ENCODE results near the gene FGF19.
A peak's percentile ranks its signal among the peaks of the same experiment; 100 is the strongest.

Gene FGF19

DNA sequence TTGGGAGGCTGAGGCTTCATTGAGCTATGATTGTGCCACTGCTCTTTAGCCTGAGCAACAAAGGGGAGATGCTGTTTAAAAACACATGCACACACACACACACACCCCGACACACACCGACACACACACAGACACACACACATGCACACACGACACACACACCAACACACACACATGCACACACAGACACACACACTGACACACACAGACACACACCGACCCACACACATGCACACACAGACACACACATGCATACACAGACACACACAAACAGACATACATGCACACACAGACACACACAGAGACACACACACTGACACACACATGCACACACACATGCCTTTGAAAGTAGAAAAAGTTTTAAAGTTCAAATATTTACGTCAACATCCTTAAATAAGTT is 23.1 kb downstream of the FGF19 start:
- H3K4me3 ChIP-seq (ENCODE audit: low read length): no peak overlapping the region
- no peaks in the 10 kb centered on the region for H3K36me3 ChIP-seq (ENCODE audit: insufficient read depth, low read length)
- H3K4me2 ChIP-seq (ENCODE audit: low read length): no peak overlapping the region
- no peaks in the 10 kb centered on the region for H3K9me3 ChIP-seq (replicated peaks; ENCODE audit: low read length)
- H3K27me3 ChIP-seq (ENCODE audit: control insufficient read depth, insufficient read depth, low read length): peaks cover 9% of the 10 kb centered on the region
- no peak overlapping the region for H3K9ac ChIP-seq (ENCODE audit: low read depth, low read length)
- no peaks in the 10 kb centered on the region for H3K4me1 ChIP-seq (ENCODE audit: control insufficient read depth, insufficient read depth, low read length)

DNA sequence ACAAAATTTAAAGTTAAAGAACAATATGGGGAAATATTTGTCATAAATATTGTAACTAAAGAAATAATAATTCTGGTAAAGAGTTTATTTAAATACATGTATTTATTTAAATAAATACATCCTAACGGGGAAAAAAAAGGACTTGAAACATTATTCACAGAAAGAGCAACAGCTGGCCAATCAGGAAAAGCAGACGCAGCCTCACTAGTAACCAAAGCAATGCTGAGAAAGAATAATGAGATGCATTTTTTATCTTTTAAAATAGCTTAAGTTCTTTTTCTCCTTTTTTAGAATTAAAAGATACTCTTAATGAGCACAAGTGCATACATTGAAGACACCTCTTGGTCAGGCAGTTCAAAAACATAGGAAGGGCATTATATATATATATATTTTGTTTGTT is 26.1 kb downstream of the FGF19 start:
- H3K4me1 ChIP-seq (ENCODE audit: control insufficient read depth, insufficient read depth, low read length): peaks cover 15% of the 10 kb centered on the region
- no peak overlapping the region for H3K4me2 ChIP-seq (ENCODE audit: low read length)
- peaks cover 8% of the 10 kb centered on the region for H3K36me3 ChIP-seq (ENCODE audit: insufficient read depth, low read length)
- no peak overlapping the region for H3K9ac ChIP-seq (ENCODE audit: low read depth, low read length)
- H3K4me3 ChIP-seq (ENCODE audit: low read length): no peak overlapping the region
- H3K9me3 ChIP-seq (replicated peaks; ENCODE audit: low read length): no peaks in the 10 kb centered on the region
- H3K27me3 ChIP-seq (ENCODE audit: control insufficient read depth, insufficient read depth, low read length): peaks cover 6% of the 10 kb centered on the region

DNA sequence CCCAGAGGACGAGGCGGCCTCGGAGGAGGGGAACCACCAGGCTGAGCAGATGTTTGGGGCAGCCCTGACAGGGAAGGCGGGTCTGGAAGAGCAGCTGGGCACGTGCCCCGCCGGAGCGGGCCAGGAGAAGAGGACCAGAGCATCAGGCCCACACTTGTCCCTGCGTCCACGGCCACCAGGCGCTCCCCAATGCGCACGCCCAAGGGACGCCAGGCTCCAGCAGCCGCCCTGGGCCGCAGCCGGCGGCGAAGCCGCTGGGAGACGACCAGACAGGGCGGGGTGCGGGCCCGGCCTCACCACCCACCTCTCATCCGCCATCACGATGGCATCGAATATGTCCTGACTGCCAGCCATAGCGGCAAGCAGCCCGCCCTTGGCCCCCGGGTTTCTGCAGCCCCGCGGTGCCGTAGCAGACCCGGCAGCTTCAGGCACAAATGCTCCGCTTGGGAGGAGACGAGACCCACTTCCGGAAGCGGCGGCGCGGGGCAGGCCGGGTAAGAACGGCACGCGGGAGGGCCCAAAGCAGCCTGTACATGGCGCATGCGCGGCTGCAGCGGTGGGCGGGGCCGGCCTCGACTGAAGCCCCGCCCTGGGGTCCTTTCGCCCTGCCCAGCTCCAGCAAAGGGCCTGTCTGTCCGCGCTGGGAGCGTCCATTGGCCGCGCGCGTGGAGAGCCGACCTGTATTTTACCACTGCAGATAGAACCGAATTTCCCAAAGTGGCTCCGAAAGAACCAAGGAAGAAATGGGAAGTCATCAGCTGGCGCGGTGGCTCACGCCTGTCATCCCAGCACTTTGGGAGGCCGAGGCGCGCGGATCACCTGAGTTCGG is 28.7 kb downstream of the FGF19 start, which contains the start of gene LTO1:
LTO1 (minus strand) TSS at position 468 of the 829 bp plus-strand sequence; CDS start at position 354, 114 bp downstream.
- Histone ChIP-seq H3K9me3 (replicated peaks; ENCODE audit: low read length) (no peaks in the 10 kb centered on the region), H3K36me3 (ENCODE audit: insufficient read depth, low read length) (peaks cover 26% of the 10 kb centered on the region), H3K27me3 (ENCODE audit: control insufficient read depth, insufficient read depth, low read length) (peaks cover 6% of the 10 kb centered on the region), H3K9ac (ENCODE audit: low read depth, low read length) (peak within 1 kb of the TSS; percentile 99), H3K4me3 (ENCODE audit: low read length) (peak within 1 kb of the TSS; percentile 96), H3K4me2 (ENCODE audit: low read length) (peak within 1 kb of the TSS; percentile 93), H3K4me1 (ENCODE audit: control insufficient read depth, insufficient read depth, low read length) (peaks cover 20% of the 10 kb centered on the region)

DNA sequence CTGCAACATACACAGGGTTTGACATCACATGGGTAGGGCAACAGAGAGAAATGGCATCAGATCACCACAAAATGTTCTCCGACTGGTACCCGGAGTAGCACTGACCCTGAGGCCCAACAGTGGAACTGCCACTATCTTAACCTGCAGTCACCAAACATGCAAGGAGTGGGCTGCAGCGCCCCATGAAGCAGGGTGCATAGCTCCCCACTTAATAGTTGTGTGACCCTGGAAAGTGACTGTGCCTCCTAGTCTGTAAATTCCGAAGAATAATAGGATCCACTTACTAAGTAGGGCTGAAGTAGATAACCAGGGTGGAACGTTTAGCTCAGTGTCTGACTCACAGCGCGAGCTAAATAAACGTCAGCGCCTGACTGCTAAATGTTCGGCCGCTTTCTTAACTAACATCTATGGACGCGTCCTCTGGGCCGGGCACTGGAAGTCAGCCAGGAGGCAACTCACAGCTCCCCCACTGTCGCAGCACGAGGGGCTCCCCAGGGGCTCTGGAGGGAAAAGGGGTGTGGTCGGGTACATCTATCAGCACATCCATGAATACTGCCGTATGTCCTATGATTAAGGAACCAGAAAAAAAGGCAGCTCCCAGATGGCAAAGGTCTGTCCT is 29.4 kb downstream of the FGF19 start:
- Histone ChIP-seq H3K9ac (ENCODE audit: low read depth, low read length) (peak overlapping the region; percentile 99), H3K9me3 (replicated peaks; ENCODE audit: low read length) (no peaks in the 10 kb centered on the region), H3K4me1 (ENCODE audit: control insufficient read depth, insufficient read depth, low read length) (peaks cover 23% of the 10 kb centered on the region), H3K4me2 (ENCODE audit: low read length) (peak overlapping the region; percentile 93), H3K4me3 (ENCODE audit: low read length) (peak overlapping the region; percentile 96), H3K36me3 (ENCODE audit: insufficient read depth, low read length) (peaks cover 33% of the 10 kb centered on the region), H3K27me3 (ENCODE audit: control insufficient read depth, insufficient read depth, low read length) (peaks cover 6% of the 10 kb centered on the region)

DNA sequence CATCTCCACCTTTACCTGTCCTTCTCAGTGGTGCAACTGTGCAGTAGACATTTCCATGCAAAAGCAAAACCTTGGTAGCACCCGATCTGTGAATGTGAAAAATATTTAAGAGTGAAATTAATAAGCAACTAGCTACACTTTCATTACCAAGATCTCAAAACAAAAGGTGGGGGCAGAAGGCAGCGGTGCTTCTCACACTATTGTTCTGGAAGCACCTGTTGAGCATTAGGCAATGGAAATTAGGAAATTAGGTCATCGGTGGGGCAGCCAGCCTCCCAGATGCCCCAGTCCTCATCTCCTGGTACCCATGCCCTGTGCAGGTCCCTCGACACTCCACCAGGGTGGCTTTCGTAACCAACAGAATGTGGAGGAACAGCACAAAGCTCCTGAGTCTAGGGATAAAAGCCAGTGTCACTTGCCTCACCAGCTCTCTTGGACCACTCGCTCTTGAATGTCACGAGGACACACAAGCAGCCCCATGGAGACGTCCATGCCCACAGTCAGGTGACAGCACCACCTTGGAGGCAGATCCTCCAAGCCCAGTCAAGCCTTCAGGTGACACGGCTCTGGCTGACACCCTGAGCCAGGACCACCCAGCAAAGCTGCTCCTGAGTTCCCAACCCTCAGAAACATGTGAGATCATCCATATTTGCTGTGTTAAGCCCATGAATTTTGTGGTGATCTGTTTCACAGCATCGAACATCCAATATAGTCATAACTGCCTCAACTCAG is 31.9 kb downstream of the FGF19 start:
- Histone ChIP-seq H3K9me3 (replicated peaks; ENCODE audit: low read length) (no peaks in the 10 kb centered on the region), H3K4me1 (ENCODE audit: control insufficient read depth, insufficient read depth, low read length) (peaks cover 23% of the 10 kb centered on the region), H3K27me3 (ENCODE audit: control insufficient read depth, insufficient read depth, low read length) (no peaks in the 10 kb centered on the region), H3K9ac (ENCODE audit: low read depth, low read length) (no peak overlapping the region), H3K4me3 (ENCODE audit: low read length) (no peak overlapping the region), H3K36me3 (ENCODE audit: insufficient read depth, low read length) (peaks cover 52% of the 10 kb centered on the region), H3K4me2 (ENCODE audit: low read length) (no peak overlapping the region)

DNA sequence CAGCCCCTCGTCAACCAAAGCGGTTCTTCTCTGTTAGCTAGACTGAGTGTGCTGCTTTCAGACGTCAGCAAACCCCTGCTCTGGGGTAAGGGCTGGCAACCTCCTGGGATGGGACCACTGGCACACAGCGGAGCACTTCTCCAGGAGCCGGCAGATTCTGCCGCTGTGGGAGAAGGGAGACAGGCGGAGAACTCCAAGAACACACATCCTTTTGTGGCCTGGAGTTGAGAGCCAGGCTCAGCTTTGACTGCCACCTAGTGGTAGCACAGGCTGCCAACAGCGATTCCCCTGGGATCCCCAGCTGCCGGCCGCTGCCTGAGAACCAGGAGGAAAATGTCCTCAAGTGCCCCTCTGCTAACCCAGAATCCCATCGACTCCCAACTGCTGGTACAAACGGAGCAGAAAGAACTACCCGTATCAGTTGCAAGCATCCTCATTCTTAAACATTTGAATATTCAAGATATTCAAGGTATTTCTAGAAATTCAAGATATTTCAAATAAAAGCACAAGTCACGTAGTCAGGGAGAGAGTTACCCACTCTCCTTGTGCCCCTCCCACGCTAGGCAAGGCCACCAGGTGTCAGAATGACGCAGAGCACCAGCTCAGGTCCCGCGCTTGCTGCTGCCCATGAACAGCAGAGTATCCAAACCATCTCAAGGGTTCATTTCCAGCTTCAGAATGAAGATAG is 33.5 kb downstream of the FGF19 start:
- Histone ChIP-seq H3K9me3 (replicated peaks; ENCODE audit: low read length) (no peaks in the 10 kb centered on the region), H3K27me3 (ENCODE audit: control insufficient read depth, insufficient read depth, low read length) (no peaks in the 10 kb centered on the region), H3K36me3 (ENCODE audit: insufficient read depth, low read length) (peaks cover 61% of the 10 kb centered on the region), H3K4me1 (ENCODE audit: control insufficient read depth, insufficient read depth, low read length) (peaks cover 23% of the 10 kb centered on the region), H3K4me3 (ENCODE audit: low read length) (no peak overlapping the region), H3K9ac (ENCODE audit: low read depth, low read length) (peak overlapping the region; percentile 44), H3K4me2 (ENCODE audit: low read length) (peak overlapping the region; percentile 65)

DNA sequence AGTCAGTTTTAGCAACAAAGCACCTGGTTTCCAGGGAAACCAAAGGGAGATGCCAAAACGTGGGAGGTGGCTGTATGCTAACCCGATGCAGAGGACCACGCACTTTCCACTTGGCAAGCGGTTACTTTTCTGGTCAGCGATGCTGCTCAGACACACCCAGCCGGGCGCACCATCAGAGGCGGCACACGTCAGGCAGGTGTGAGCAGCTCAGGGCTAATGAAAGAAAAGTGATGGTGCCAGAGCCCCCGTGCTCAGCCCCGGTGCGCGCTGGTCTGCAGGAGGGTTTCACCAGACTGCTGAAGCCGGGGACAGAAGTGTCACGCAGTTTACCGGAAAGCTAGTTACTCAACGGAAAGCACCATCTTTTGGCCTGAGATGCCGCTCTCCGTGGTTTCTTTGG is 34.3 kb downstream of the FGF19 start:
- H3K27me3 ChIP-seq (ENCODE audit: control insufficient read depth, insufficient read depth, low read length): no peaks in the 10 kb centered on the region
- no peaks in the 10 kb centered on the region for H3K9me3 ChIP-seq (replicated peaks; ENCODE audit: low read length)
- no peak overlapping the region for H3K9ac ChIP-seq (ENCODE audit: low read depth, low read length)
- H3K4me2 ChIP-seq (ENCODE audit: low read length): no peak overlapping the region
- H3K4me1 ChIP-seq (ENCODE audit: control insufficient read depth, insufficient read depth, low read length): peaks cover 23% of the 10 kb centered on the region
- peaks cover 66% of the 10 kb centered on the region for H3K36me3 ChIP-seq (ENCODE audit: insufficient read depth, low read length)
- no peak overlapping the region for H3K4me3 ChIP-seq (ENCODE audit: low read length)

DNA sequence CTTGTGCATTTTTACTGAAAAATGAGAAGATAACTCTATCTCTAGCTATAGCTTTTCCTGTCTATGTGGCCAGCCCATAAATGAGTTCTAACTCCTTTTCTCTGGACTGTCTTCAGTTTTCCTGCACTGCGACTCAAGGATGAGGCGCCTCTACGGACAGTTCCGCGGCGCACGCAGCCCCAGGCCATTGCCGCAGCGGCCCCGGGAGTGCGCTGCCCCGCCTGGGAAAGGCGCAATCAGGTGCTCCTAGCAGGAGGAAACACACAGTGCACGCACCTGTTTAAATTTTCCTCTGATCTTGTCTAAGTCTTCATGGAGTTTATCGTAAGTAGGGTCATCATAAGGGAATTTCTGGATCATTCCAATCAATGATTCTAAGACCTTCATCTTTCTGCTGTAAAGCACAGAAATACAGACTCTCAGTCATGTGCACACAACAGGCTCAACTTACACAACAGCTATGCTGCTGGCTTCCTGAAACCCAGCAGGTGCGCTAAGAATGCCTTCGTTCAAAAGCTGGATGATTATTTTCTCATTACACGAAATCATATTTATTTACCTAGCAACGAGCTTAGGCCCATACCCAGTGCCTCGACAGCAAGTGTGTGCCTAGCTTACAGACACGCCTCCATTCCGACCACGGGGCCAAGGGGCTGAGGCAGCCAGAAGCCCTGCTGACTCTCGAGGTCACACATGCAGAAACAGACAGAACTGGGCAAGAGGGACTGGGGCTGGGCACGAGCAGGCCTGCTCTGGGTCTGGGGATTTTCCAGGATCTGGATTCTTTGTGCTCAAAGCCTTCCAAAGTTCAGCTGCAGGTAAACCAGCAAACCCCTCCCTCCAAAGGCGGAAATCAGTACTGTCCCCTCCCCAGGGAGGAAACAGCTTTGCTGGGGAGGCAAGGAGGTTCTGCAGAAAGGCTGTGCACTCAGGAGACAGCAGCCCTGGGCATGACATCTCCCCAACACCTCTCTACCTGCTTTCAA is 35.9 kb downstream of the FGF19 start:
- no peak overlapping the region for H3K4me3 ChIP-seq (ENCODE audit: low read length)
- peaks cover 8% of the 10 kb centered on the region for H3K4me1 ChIP-seq (ENCODE audit: control insufficient read depth, insufficient read depth, low read length)
- H3K9ac ChIP-seq (ENCODE audit: low read depth, low read length): no peak overlapping the region
- H3K4me2 ChIP-seq (ENCODE audit: low read length): no peak overlapping the region
- H3K36me3 ChIP-seq (ENCODE audit: insufficient read depth, low read length): peaks cover 73% of the 10 kb centered on the region
- no peaks in the 10 kb centered on the region for H3K27me3 ChIP-seq (ENCODE audit: control insufficient read depth, insufficient read depth, low read length)
- no peaks in the 10 kb centered on the region for H3K9me3 ChIP-seq (replicated peaks; ENCODE audit: low read length)

DNA sequence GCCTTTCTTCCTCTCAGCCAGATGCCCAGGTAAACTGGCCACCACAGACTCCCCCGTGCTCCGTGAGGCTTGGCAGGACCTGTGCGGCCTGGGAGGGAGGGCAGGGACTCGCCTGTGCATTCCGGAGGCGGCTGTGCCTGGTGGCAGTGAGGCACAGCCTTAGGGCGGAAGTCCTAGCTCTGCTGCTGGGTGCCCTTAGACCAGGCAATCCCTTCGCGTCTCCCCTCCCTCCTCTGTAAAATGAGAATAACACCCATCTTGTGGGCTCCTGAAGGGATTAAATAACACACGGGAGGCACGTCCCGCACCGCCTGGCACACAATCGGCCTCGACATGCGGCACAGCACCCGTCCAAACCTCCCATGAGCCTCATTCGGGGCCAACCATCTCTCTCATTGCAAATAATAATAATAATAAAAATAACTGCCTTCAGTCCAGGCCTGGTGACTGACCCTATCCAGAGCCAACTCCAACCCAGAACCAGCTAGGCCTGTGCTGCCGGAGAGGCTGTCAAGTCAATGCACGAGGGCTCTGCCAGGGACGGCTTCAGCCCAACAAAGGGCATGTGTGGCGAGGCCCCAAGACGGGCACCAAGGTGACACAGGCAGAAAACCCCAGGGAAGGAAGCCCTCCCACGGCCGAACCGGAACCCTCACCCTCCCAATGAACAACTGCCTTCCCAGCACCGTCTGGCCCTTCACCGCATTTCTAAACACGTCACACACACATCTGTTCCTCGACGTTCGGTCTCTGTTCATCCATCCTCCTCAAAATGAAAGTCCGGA is 36.9 kb downstream of the FGF19 start:
- no peak overlapping the region for H3K4me2 ChIP-seq (ENCODE audit: low read length)
- H3K36me3 ChIP-seq (ENCODE audit: insufficient read depth, low read length): peaks cover 64% of the 10 kb centered on the region
- H3K9me3 ChIP-seq (replicated peaks; ENCODE audit: low read length): no peaks in the 10 kb centered on the region
- no peak overlapping the region for H3K9ac ChIP-seq (ENCODE audit: low read depth, low read length)
- peaks cover 8% of the 10 kb centered on the region for H3K4me1 ChIP-seq (ENCODE audit: control insufficient read depth, insufficient read depth, low read length)
- no peak overlapping the region for H3K4me3 ChIP-seq (ENCODE audit: low read length)
- no peaks in the 10 kb centered on the region for H3K27me3 ChIP-seq (ENCODE audit: control insufficient read depth, insufficient read depth, low read length)

DNA sequence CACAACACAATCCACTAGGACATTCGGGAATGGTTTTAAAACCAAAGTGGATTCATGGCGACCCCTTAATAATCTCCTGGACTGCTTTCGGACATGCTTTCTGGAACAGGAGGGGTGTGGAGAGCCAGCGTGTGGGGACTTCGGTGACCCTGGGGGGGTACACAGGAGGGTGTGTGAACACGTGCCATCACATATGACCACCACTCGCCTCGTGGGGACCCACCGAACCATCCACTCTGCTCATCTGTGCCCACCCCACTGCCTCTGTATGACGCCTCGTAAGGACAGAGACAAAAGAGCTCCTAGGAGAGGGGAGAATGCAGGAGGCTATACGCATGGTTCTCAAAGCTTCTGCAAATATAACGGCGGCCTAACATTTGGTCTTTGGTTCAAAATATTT is 37.6 kb downstream of the FGF19 start:
- H3K27me3 ChIP-seq (ENCODE audit: control insufficient read depth, insufficient read depth, low read length): no peaks in the 10 kb centered on the region
- H3K36me3 ChIP-seq (ENCODE audit: insufficient read depth, low read length): peaks cover 58% of the 10 kb centered on the region
- H3K9me3 ChIP-seq (replicated peaks; ENCODE audit: low read length): no peaks in the 10 kb centered on the region
- no peak overlapping the region for H3K9ac ChIP-seq (ENCODE audit: low read depth, low read length)
- no peak overlapping the region for H3K4me2 ChIP-seq (ENCODE audit: low read length)
- no peak overlapping the region for H3K4me3 ChIP-seq (ENCODE audit: low read length)
- peaks cover 8% of the 10 kb centered on the region for H3K4me1 ChIP-seq (ENCODE audit: control insufficient read depth, insufficient read depth, low read length)

Data from skeletal muscle satellite cell (primary cell).